Camera-type eye (tissue), 1 donor: ENCODE measurements around the gene DEFB132. TPM values are rescaled to one million over a fixed set of nuclear protein-coding genes. Genes with fewer than 3 reads are reported as not detected.

Experiments used
- total RNA-seq: library from RNA; depleted of rRNA; stranded (reverse); fragments of >200 nt; gene quantifications from one replicate; pipeline ENCODE4 v1.2.3, GENCODE V29; 2014

DEFB132 gene, protein sequence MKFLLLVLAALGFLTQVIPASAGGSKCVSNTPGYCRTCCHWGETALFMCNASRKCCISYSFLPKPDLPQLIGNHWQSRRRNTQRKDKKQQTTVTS
- total RNA-seq, result not detected

DNA sequence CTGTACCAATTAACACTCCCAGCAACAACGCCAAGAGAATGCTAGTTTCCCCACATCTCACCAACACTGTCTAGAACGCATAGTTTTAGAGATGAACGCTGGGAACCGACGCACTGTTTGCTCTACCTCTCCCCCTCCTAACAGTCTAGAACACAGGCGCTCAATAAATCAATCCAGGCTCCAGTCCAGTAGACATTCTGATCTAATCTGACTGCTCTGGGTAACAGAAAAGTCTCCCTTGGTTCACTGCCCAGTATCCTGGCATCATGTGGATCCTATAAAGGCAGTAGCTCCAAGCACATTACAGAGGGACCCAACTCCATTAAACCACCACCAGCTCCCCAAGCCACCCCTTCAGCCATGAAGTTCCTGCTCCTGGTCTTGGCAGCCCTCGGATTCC, at the start of gene DEFB132:
Gene DEFB132 (plus strand): TSS at position 306 of the 400 bp plus-strand sequence. CDS start 55 bp downstream, at position 361.

DNA sequence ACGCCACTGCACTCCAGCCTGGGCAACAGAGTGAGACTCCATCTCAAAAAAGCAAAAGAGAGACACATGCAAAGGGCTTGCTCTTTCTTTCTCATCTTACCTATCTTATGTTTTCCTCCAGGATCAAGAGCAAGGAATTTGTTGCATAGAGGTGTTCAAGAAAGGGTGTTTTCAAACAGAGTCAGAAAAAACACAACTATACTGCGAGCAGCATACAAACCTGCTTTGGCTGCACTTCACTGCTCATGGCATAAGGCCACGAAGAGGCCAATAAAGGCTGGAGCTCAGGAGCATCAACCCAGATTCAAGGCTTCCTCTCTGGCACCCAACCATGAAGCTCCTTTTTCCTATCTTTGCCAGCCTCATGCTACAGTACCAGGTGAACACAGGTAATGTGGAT, 30.6 kb upstream of the DEFB132 start, which contains the start of gene DEFB129:
Gene DEFB129 (plus strand): TSS at position 301 of the 400 bp plus-strand sequence. CDS start 31 bp downstream, at position 332.

DNA sequence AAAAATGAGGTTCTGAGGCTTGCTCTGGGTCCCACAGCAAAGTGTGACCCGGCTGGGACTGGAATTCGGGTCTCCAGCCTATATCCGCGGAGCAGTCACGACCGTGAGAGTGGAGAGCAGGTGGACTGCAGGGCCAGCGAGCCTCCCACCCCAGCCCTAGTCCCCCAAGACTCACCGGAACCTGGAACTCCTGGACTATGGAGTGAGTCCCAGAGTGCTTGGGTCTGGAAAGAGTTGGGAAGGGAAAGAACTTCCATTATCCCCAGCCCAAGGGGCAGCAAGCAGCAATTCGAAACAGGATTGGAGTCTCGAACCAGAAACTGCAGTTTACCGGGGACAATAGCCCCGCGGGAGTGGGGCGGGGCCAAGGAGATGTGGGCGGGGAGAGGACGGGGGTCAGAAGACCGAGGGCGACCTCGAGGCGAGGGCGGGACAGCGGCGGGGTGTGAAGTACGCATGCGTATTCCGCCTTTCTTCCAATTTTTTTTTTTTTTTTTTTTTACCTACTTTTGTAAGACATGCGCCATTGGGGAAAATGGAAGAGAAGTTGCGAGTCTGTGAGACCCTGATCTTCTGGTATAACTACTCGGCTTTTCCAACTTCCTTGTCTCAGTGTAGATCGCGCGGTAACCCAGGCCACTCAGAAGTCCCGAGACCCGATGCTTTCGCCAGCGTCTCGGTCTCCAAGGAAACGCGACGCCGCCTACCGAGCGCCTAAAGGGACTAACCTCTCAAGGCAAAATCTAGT, 32.7 kb downstream of the DEFB132 start, which contains the start of gene C20orf96:
Gene C20orf96 (minus strand): TSS at position 667 of the 748 bp plus-strand sequence. CDS start 140 bp downstream, at position 527.

DNA sequence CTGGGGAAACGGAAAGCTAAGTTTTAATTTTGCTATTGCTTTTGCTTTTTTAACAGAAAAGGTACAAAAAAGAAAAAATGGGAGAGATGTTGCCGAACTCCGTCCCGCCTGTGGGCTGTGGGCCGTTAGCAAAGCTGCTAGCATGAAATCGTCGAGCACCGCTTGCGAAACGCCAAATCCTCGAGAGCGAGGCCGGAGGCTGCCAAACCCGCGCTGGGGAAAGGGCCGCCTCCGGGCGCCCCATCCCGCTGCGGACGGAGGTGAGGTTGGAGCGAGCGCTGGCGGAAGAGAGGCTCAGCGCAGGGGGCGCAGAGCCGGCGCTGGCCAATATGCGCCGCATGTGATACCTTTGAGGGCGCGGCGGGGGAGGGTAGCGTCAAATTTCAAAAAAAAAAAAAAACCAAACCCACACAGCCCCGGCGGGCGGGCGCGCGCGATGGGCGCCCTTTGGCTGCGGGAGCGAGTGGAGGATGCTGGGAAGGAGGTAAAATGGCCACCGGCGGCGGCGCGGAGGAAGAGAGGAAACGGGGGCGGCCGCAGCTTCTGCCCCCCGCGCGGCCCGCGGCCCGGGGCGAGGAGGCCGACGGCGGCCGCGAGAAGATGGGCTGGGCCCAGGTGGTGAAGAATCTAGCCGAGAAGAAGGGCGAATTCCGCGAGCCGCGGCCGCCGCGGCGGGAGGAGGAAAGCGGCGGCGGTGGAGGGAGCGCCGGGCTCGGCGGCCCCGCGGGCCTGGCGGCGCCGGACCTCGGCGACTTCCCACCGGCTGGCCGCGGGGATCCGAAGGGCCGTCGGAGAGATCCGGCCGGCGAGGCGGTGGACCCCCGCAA, 39.8 kb downstream of the DEFB132 start, which contains the start of gene ZCCHC3:
Gene ZCCHC3 (plus strand): TSS at position 473 of the 827 bp plus-strand sequence. CDS start 17 bp downstream, at position 490.

Other genes with a start within 250 kb of the DEFB132 start
- 1.4 TPM for gene DEFB125, start 170.1 kb upstream of the DEFB132 start, total RNA-seq
- gene DEFB126, start 115.1 kb upstream of the DEFB132 start, total RNA-seq, result not detected
- not detected for gene DEFB127, start 100.3 kb upstream of the DEFB132 start, total RNA-seq
- gene DEFB128, start 68.0 kb upstream of the DEFB132 start, total RNA-seq, result not detected
- gene DEFB129, start 30.5 kb upstream of the DEFB132 start, total RNA-seq, result not detected
- gene C20orf96, start 33.0 kb downstream of the DEFB132 start, total RNA-seq, result 12.6 TPM
- 34.5 TPM for gene ZCCHC3, start 39.8 kb downstream of the DEFB132 start, total RNA-seq
- gene SOX12, start 67.8 kb downstream of the DEFB132 start, total RNA-seq, result 16.4 TPM
- 16.0 TPM for gene NRSN2, start 89.4 kb downstream of the DEFB132 start, total RNA-seq
- gene TRIB3, start 123.0 kb downstream of the DEFB132 start, total RNA-seq, result 5.7 TPM
- gene RBCK1, start 150.6 kb downstream of the DEFB132 start, total RNA-seq, result 69.6 TPM
- 41.8 TPM for gene TBC1D20, start 204.8 kb downstream of the DEFB132 start, total RNA-seq